Activated T-cell treated with anti-CD3 and anti-CD28 coated beads, Interleukin-2, amount 50 U/mL, for 4 hours (primary cell): ENCODE results near the gene CBFB. TPM values are rescaled to one million over a fixed set of nuclear protein-coding genes. Genes with fewer than 3 reads are reported as not detected.

ENCODE experiments used
- ATAC-seq, 2 donors: fragments of 200-7000 bp; cut with Tn5 transposase; one replicate each; pipeline ENCODE4 v1.10.0; 2021
- DNase-seq: peaks from one replicate; pipeline ENCODE4 v3.0.0-alpha.2; 2020
- H3K27me3 Mint-ChIP-seq: one replicate; pipeline ENCODE4 v1.8.0; 2021; ENCODE audit warnings: low read depth, mixed read lengths
- H3K36me3 Mint-ChIP-seq: one replicate; pipeline ENCODE4 v1.8.0; 2022; ENCODE audit warnings: mixed read lengths; ENCODE audit not compliant: insufficient read depth
- H3K4me1 Mint-ChIP-seq: one replicate; pipeline ENCODE4 v1.8.0; 2021; ENCODE audit warnings: low read depth, mixed read lengths
- H3K4me3 Mint-ChIP-seq: one replicate; pipeline ENCODE4 v1.8.0; 2021; ENCODE audit warnings: mild to moderate bottlenecking, moderate library complexity, mixed read lengths
- H3K9me3 Mint-ChIP-seq: one replicate; pipeline ENCODE4 v1.8.0; 2021; ENCODE audit warnings: mixed read lengths
- total RNA-seq, 3 donors: library from RNA; stranded (reverse); gene quantifications; one replicate each; pipeline ENCODE4 v1.2.1, GENCODE V29; 2021

CBFB gene
- total RNA-seq, 3 donors from 2014 or later: 128 to 132 (median 129) TPM

GRCh38 chr16:67024384-67025209, 4.4 kb upstream of the CBFB start:
- Mint-ChIP-seq H3K27me3 (no peaks in the 10 kb centered on the region), H3K4me3 (no peak overlapping the region), H3K9me3 (no peaks in the 10 kb centered on the region), H3K4me1 (peaks cover 7% of the 10 kb centered on the region), H3K36me3 (no peaks in the 10 kb centered on the region)
- DNase-seq (no peak), ATAC-seq (no peak)

- no peak overlapping the region for H3K4me3 Mint-ChIP-seq
- H3K36me3 Mint-ChIP-seq: no peaks in the 10 kb centered on the region
- ATAC-seq: no peak
- H3K4me1 Mint-ChIP-seq: peaks cover 10% of the 10 kb centered on the region
- DNase-seq: no peak
- H3K9me3 Mint-ChIP-seq: no peaks in the 10 kb centered on the region
- H3K27me3 Mint-ChIP-seq: no peaks in the 10 kb centered on the region
Measured at GRCh38 chr16:67025210-67025550, 3.8 kb upstream of the CBFB start.

GRCh38 chr16:67026570-67026969, 2.4 kb upstream of the CBFB start:
- no peak for ATAC-seq

GRCh38 chr16:67027046-67027445, 1.9 kb upstream of the CBFB start:
- Mint-ChIP-seq H3K4me1 (peaks cover 27% of the 10 kb centered on the region), H3K9me3 (no peaks in the 10 kb centered on the region), H3K27me3 (no peaks in the 10 kb centered on the region), H3K4me3 (no peak overlapping the region), H3K36me3 (peaks cover 2% of the 10 kb centered on the region)
- DNase-seq (no peak), ATAC-seq (no peak)

More at GRCh38 chr16:67026570-67026969, 2.4 kb upstream of the CBFB start:
- H3K27me3 Mint-ChIP-seq: no peaks in the 10 kb centered on the region
- H3K4me3 Mint-ChIP-seq: peak overlapping the region; percentile 24
- no peak for DNase-seq
- H3K4me1 Mint-ChIP-seq: peaks cover 22% of the 10 kb centered on the region
- no peaks in the 10 kb centered on the region for H3K9me3 Mint-ChIP-seq
- peaks cover 2% of the 10 kb centered on the region for H3K36me3 Mint-ChIP-seq

GRCh38 chr16:67028167-67028695, 718 bp upstream of the CBFB start:
- DNase-seq (no peak), ATAC-seq (no peak)
- H3K36me3 Mint-ChIP-seq: peaks cover 4% of the 10 kb centered on the region

GRCh38 chr16:67029254-67030096, 526 bp downstream of the CBFB start:
- ATAC-seq (peak; percentile 44 to 49), DNase-seq (peak; percentile 52)
- Mint-ChIP-seq H3K4me3 (peak overlapping the region; percentile 91), H3K9me3 (no peaks in the 10 kb centered on the region), H3K27me3 (no peaks in the 10 kb centered on the region), H3K4me1 (peaks cover 45% of the 10 kb centered on the region), H3K36me3 (peaks cover 6% of the 10 kb centered on the region)

More at GRCh38 chr16:67028167-67028695, 718 bp upstream of the CBFB start:
- no peaks in the 10 kb centered on the region for H3K9me3 Mint-ChIP-seq
- peak overlapping the region; percentile 84 for H3K4me3 Mint-ChIP-seq
- H3K4me1 Mint-ChIP-seq: peaks cover 39% of the 10 kb centered on the region
- H3K27me3 Mint-ChIP-seq: no peaks in the 10 kb centered on the region

- no peaks in the 10 kb centered on the region for H3K9me3 Mint-ChIP-seq
- peaks cover 54% of the 10 kb centered on the region for H3K4me1 Mint-ChIP-seq
- no peaks in the 10 kb centered on the region for H3K27me3 Mint-ChIP-seq
- no peak for ATAC-seq
- peak overlapping the region; percentile 91 for H3K4me3 Mint-ChIP-seq
- H3K36me3 Mint-ChIP-seq: peaks cover 8% of the 10 kb centered on the region
- no peak for DNase-seq
Measured at GRCh38 chr16:67030221-67030962, 1.4 kb downstream of the CBFB start.

GRCh38 chr16:67034487-67034886, 5.5 kb downstream of the CBFB start:
- Mint-ChIP-seq H3K4me1 (peaks cover 61% of the 10 kb centered on the region), H3K27me3 (no peaks in the 10 kb centered on the region), H3K36me3 (peaks cover 13% of the 10 kb centered on the region), H3K9me3 (no peaks in the 10 kb centered on the region), H3K4me3 (no peak overlapping the region)
- DNase-seq: no peak
- no peak for ATAC-seq

GRCh38 chr16:67035364-67035763, 6.4 kb downstream of the CBFB start:
- no peak for DNase-seq
- H3K4me3 Mint-ChIP-seq: no peak overlapping the region
- no peak for ATAC-seq
- H3K36me3 Mint-ChIP-seq: peaks cover 15% of the 10 kb centered on the region
- H3K27me3 Mint-ChIP-seq: no peaks in the 10 kb centered on the region
- no peaks in the 10 kb centered on the region for H3K9me3 Mint-ChIP-seq
- peaks cover 64% of the 10 kb centered on the region for H3K4me1 Mint-ChIP-seq

GRCh38 chr16:67036323-67036741, 7.4 kb downstream of the CBFB start:
- no peak for DNase-seq
- no peak overlapping the region for H3K4me3 Mint-ChIP-seq
- H3K9me3 Mint-ChIP-seq: no peaks in the 10 kb centered on the region
- no peaks in the 10 kb centered on the region for H3K27me3 Mint-ChIP-seq
- peaks cover 66% of the 10 kb centered on the region for H3K4me1 Mint-ChIP-seq
- H3K36me3 Mint-ChIP-seq: peaks cover 22% of the 10 kb centered on the region
- no peak for ATAC-seq

GRCh38 chr16:67039260-67040020, 10.5 kb downstream of the CBFB start:
- Mint-ChIP-seq H3K4me3 (no peak overlapping the region), H3K9me3 (no peaks in the 10 kb centered on the region), H3K27me3 (no peaks in the 10 kb centered on the region), H3K36me3 (peaks cover 21% of the 10 kb centered on the region), H3K4me1 (peaks cover 44% of the 10 kb centered on the region)
- DNase-seq: no peak
- ATAC-seq: no peak

GRCh38 chr16:67040166-67040565, 11.2 kb downstream of the CBFB start:
- no peak for DNase-seq
- ATAC-seq: no peak
- Mint-ChIP-seq H3K36me3 (peaks cover 19% of the 10 kb centered on the region), H3K9me3 (no peaks in the 10 kb centered on the region), H3K4me1 (peaks cover 36% of the 10 kb centered on the region), H3K4me3 (no peak overlapping the region), H3K27me3 (no peaks in the 10 kb centered on the region)

- ATAC-seq (no peak), DNase-seq (no peak)
- peaks cover 20% of the 10 kb centered on the region for H3K36me3 Mint-ChIP-seq
- H3K4me3 Mint-ChIP-seq: no peak overlapping the region
- H3K9me3 Mint-ChIP-seq: no peaks in the 10 kb centered on the region
- H3K27me3 Mint-ChIP-seq: no peaks in the 10 kb centered on the region
- peaks cover 32% of the 10 kb centered on the region for H3K4me1 Mint-ChIP-seq
Measured at GRCh38 chr16:67040906-67041305, 12.0 kb downstream of the CBFB start.
